ENCODE measurements around the gene LETMD1. TPM values are rescaled to one million over a fixed set of nuclear protein-coding genes. Genes with fewer than 3 reads are reported as not detected.

LETMD1 gene
- total and polyA plus RNA-seq, 2 of the 4 experiments (the other 2 are of a cell fraction) = 27.6 to 40.1 TPM

DNA sequence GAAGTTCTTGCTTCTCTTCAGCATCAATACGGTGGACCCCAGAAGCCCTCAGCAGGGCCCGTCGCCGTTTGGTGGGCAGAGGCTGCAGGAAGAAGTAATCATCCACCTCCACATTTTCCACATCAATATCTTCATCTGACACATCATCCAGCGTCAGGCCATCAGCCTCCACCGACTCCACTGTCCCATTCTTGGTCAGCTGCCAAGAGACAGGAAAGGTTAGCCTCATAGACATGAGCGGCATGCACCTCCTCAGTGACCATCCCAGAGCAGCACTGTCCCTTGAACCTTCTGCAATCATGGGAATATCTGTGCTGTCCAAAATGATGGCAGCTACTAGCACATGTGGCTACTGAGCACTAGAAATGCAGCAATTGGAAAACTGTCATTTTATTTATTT, 19.6 kb downstream of the LETMD1 start:
- POLR2A ChIA-PET (ENCODE audit: unreplicated experiment) = no interaction called here
- no peak for ATAC-seq (ENCODE audit: low read depth)

More for the DNA sequence above, 19.6 kb downstream of the LETMD1 start:
- no peak overlapping the region for H2BK5ac ChIP-seq (ENCODE audit: low read depth, low read length, poor library complexity, severe bottlenecking)
- no peak overlapping the region for H3K4me3 ChIP-seq (ENCODE audit: insufficient read depth, low read depth, low read length)
- peaks cover 5% of the 10 kb centered on the region; the same call in 1 of the 2 replicates for H3K4me1 ChIP-seq (ENCODE audit: control insufficient read depth, insufficient read depth, low read length)
- no peak overlapping the region for H2BK15ac ChIP-seq (ENCODE audit: low read depth, low read length)
- in situ Hi-C loops (cut with MboI; ENCODE audit: low sequenced_read_pairs) = no loop called here
- no peak for DNase-seq
- no peak overlapping the region for H4K8ac ChIP-seq (ENCODE audit: low read depth in 2 of 2, low read length in 2 of 2)
- H3K36me3 ChIP-seq (ENCODE audit: control insufficient read depth, insufficient read depth, low read length) = peaks cover 64% of the 10 kb centered on the region
- peaks cover 9% of the 10 kb centered on the region; the same call in 1 of the 2 replicates for H3K9me1 ChIP-seq (ENCODE audit: insufficient read depth, low read length)
- TF ChIP-seq MXI1 (IDR thresholded peaks at IDR 0.05; ENCODE audit: borderline replicate concordance, low read depth, low read length) (no peak), MAFK (IDR thresholded peaks at IDR 0.05; ENCODE audit: low read depth, low read length) (no peak), BHLHE40 (IDR thresholded peaks at IDR 0.05; ENCODE audit: low read depth, low read length) (no peak), RCOR1 (IDR thresholded peaks at IDR 0.05; ENCODE audit: insufficient replicate concordance, low read length) (no peak)
- TF ChIP-seq, protein P1, sequence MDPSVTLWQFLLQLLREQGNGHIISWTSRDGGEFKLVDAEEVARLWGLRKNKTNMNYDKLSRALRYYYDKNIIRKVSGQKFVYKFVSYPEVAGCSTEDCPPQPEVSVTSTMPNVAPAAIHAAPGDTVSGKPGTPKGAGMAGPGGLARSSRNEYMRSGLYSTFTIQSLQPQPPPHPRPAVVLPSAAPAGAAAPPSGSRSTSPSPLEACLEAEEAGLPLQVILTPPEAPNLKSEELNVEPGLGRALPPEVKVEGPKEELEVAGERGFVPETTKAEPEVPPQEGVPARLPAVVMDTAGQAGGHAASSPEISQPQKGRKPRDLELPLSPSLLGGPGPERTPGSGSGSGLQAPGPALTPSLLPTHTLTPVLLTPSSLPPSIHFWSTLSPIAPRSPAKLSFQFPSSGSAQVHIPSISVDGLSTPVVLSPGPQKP (IDR thresholded peaks at IDR 0.05; ENCODE audit: borderline replicate concordance, low read depth, low read length) = no peak
- TF ChIP-seq, protein P2, sequence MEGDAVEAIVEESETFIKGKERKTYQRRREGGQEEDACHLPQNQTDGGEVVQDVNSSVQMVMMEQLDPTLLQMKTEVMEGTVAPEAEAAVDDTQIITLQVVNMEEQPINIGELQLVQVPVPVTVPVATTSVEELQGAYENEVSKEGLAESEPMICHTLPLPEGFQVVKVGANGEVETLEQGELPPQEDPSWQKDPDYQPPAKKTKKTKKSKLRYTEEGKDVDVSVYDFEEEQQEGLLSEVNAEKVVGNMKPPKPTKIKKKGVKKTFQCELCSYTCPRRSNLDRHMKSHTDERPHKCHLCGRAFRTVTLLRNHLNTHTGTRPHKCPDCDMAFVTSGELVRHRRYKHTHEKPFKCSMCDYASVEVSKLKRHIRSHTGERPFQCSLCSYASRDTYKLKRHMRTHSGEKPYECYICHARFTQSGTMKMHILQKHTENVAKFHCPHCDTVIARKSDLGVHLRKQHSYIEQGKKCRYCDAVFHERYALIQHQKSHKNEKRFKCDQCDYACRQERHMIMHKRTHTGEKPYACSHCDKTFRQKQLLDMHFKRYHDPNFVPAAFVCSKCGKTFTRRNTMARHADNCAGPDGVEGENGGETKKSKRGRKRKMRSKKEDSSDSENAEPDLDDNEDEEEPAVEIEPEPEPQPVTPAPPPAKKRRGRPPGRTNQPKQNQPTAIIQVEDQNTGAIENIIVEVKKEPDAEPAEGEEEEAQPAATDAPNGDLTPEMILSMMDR (conservative IDR thresholded peaks at IDR 0.05; ENCODE audit: low read depth, low read length) = no peak
- no peaks in the 10 kb centered on the region for H3K9me3 ChIP-seq (ENCODE audit: control insufficient read depth, insufficient read depth, low read length)
- WGBS, 2 experiments (ENCODE audit: extremely low coverage in 2 of 2, insufficient read length in 1 of 2) = 0% methylated on average over 1 of the region's 7 CpGs; no CpG with 5 or more reads in 1 of the 2 experiments
- peaks cover 9 to 39% of the 10 kb centered on the region in 2 experiments; a peak in 2 of 4 replicates for H3K79me1 ChIP-seq (ENCODE audit: low read depth in 1 of 2, low read length in 2 of 2)
- CTCF ChIA-PET = no interaction called here
- intact Hi-C loops (cut with micrococcal nuclease) = no loop called here
- H3K23ac ChIP-seq (ENCODE audit: low read depth, low read length) = no peak overlapping the region
- H3K4ac ChIP-seq (ENCODE audit: low read depth, low read length) = no peak overlapping the region
- no peak overlapping the region for H3K14ac ChIP-seq (replicated peaks; ENCODE audit: low read depth, low read length)
- H2AK9ac ChIP-seq (replicated peaks; ENCODE audit: low read depth, low read length, poor library complexity) = no peak overlapping the region
- H4K5ac ChIP-seq (ENCODE audit: low read depth, low read length) = no peak overlapping the region
- dilution Hi-C loops (cut with HindIII; ENCODE audit: low sequenced_read_pairs, unreplicated experiment) = no loop called here
- H2AK5ac ChIP-seq (ENCODE audit: low read depth, low read length) = no peak overlapping the region
- no TSS peak for BruUV-seq (replicated peaks)
- H3K56ac ChIP-seq (ENCODE audit: extremely low read depth, insufficient read depth, low read length) = no peak overlapping the region
- no peak overlapping the region for H3K4me2 ChIP-seq (ENCODE audit: low read depth, low read length)
- H4K91ac ChIP-seq (ENCODE audit: insufficient read depth, low read depth, low read length) = no peak overlapping the region
- no peak overlapping the region for H2AFZ ChIP-seq (replicated peaks; ENCODE audit: low read length, poor library complexity)
- no peak overlapping the region for H3K9ac ChIP-seq (ENCODE audit: low read depth, low read length)
- H3K18ac ChIP-seq (ENCODE audit: low read depth, low read length) = no peak overlapping the region
- peaks cover 16% of the 10 kb centered on the region; the same call in 1 of the 2 replicates for H4K20me1 ChIP-seq (ENCODE audit: insufficient read depth, low read length)
- no peak overlapping the region for H2BK20ac ChIP-seq (ENCODE audit: low read depth, low read length)
- H2BK120ac ChIP-seq (ENCODE audit: low read depth, low read length) = no peak overlapping the region
- no peaks in the 10 kb centered on the region for H3K27me3 ChIP-seq (ENCODE audit: control insufficient read depth, insufficient read depth, low read length)
- no peak overlapping the region for H3K27ac ChIP-seq (ENCODE audit: insufficient read depth, low read length)

Measured in IMR-90 (cell line).